Testis (tissue), 3 donors: ENCODE data around the gene PRDM1. TPM values are rescaled to one million over a fixed set of nuclear protein-coding genes. Genes with fewer than 3 reads are reported as not detected.

Experiments used
- DNase-seq: peaks from one replicate; pipeline ENCODE4 v3.0.0-alpha.2; 2019
- H3K27ac ChIP-seq, 2 donors: fragments of 200-600 bp; sonication (generic); one replicate each; pipeline ENCODE4 v1.5.1; 2019
- H3K27me3 ChIP-seq: fragments of 200-600 bp; sonication (generic); one replicate; pipeline ENCODE4 v1.5.1; 2019
- H3K36me3 ChIP-seq: fragments of 200-600 bp; sonication (generic); one replicate; pipeline ENCODE4 v1.5.1; 2017; ENCODE audit warnings: low read depth; ENCODE audit errors: missing control alignments
- H3K4me1 ChIP-seq: fragments of 200-600 bp; sonication (generic); one replicate; pipeline ENCODE4 v1.5.1; 2019
- H3K4me3 ChIP-seq, 2 donors: fragments of 200-600 bp; sonication (generic); one replicate each; pipeline ENCODE4 v1.5.1; 2017 to 2019
- H3K9me3 ChIP-seq: fragments of 200-600 bp; sonication (generic); one replicate; pipeline ENCODE4 v1.5.1; 2017
- CTCF ChIP-seq, 3 experiments: fragments of 450-650 bp in 2 of 3; fragments of 200-600 bp in 1 of 3; sonication (generic) in 1 of 3; IDR thresholded peaks; one replicate each; pipeline ENCODE4 v1.5.1; 2016 to 2019; ENCODE audit warnings: antibody characterized with exemption in 3 of 3, mild to moderate bottlenecking in 2 of 3, moderate library complexity in 1 of 3
- POLR2A ChIP-seq: fragments of 450-650 bp; IDR thresholded peaks from one replicate; pipeline ENCODE4 v1.6.1; 2017; ENCODE audit warnings: antibody characterized with exemption, mild to moderate bottlenecking, moderate library complexity
- WGBS, 2 donors: methylation state at CpG; one replicate each; pipeline ENCODE4 v1.1.5; 2018; 5-methylcytosine and 5-hydroxymethylcytosine counted together
- intact Hi-C: fragments of 100-400 bp; cut with DNase I; formaldehyde crosslinking; loops from one replicate; pipeline ENCODE4 v1.15.1; 2023; ENCODE audit warnings: low total_unique reads
- polyA plus RNA-seq: library from polyadenylated mRNA; stranded (reverse); fragments of 350-450 nt; fragmentation: Illumina TruSeq; extraction: RNeasy Lipid Tissue Mini Kit (QIAGEN cat#74804); gene quantifications from one replicate; pipeline ENCODE4 v1.2.3, GENCODE V29; 2014; ENCODE audit warnings: low read depth, low replicate concordance; ENCODE audit not compliant: insufficient read depth
- total RNA-seq, 2 donors: library from RNA; depleted of rRNA; stranded (reverse); fragments of >200 nt; gene quantifications; one replicate each; pipeline ENCODE4 v1.2.3, GENCODE V29; 2016

Gene PRDM1
- total and polyA plus RNA-seq, 3 donors from 2014 or later = 3.3 to 4.1 (median 3.5) TPM

GRCh38 chr6:106074146-106074545, 12.0 kb upstream of the PRDM1 start:
- H3K27me3 ChIP-seq = no peaks in the 10 kb centered on the region
- no peaks in the 10 kb centered on the region for H3K4me1 ChIP-seq
- H3K36me3 ChIP-seq = no peaks in the 10 kb centered on the region
- intact Hi-C loops = no loop called here
- WGBS, 2 donors = 82 to 85% methylated on average over 3 of the region's 3 CpGs
- DNase-seq = no peak
- H3K9me3 ChIP-seq = no peaks in the 10 kb centered on the region
- no peak overlapping the region for H3K27ac ChIP-seq
- no peak overlapping the region for H3K4me3 ChIP-seq
- TF ChIP-seq POLR2A (no peak), CTCF (IDR thresholded peaks at IDR 0.05) (no peak)

- TF ChIP-seq POLR2A = no peak
- TF ChIP-seq CTCF (IDR thresholded peaks at IDR 0.05) = no peak
- H3K4me1 ChIP-seq = no peaks in the 10 kb centered on the region
- WGBS, 2 donors = 85 to 95% methylated on average over 3 of the region's 3 CpGs
- intact Hi-C loops = no loop called here
- no peaks in the 10 kb centered on the region for H3K9me3 ChIP-seq
- no peak for DNase-seq
- no peaks in the 10 kb centered on the region for H3K36me3 ChIP-seq
- H3K27me3 ChIP-seq = no peaks in the 10 kb centered on the region
- H3K4me3 ChIP-seq = no peak overlapping the region
- H3K27ac ChIP-seq = no peak overlapping the region
Measured at GRCh38 chr6:106076139-106076538, 10.0 kb upstream of the PRDM1 start.

- DNase-seq = no peak
- no peaks in the 10 kb centered on the region for H3K9me3 ChIP-seq
- 93 to 95% methylated on average over 3 of the region's 3 CpGs for WGBS, 2 donors
Measured at GRCh38 chr6:106077170-106077569, 9.0 kb upstream of the PRDM1 start.

GRCh38 chr6:106077881-106078280, 8.3 kb upstream of the PRDM1 start:
- Histone ChIP-seq H3K36me3 (no peaks in the 10 kb centered on the region), H3K27ac (no peak overlapping the region), H3K4me1 (no peaks in the 10 kb centered on the region), H3K27me3 (no peaks in the 10 kb centered on the region), H3K4me3 (no peak overlapping the region), H3K9me3 (no peaks in the 10 kb centered on the region)
- no peak for DNase-seq
- TF ChIP-seq POLR2A (no peak), CTCF (IDR thresholded peaks at IDR 0.05) (no peak)
- 66 to 69% methylated on average over 5 of the region's 5 CpGs for WGBS, 2 donors
- intact Hi-C loops = no loop called here

More at GRCh38 chr6:106077170-106077569, 9.0 kb upstream of the PRDM1 start:
- no peaks in the 10 kb centered on the region for H3K36me3 ChIP-seq
- intact Hi-C loops = no loop called here
- no peak overlapping the region for H3K27ac ChIP-seq
- H3K27me3 ChIP-seq = no peaks in the 10 kb centered on the region
- H3K4me1 ChIP-seq = no peaks in the 10 kb centered on the region
- TF ChIP-seq POLR2A (no peak), CTCF (IDR thresholded peaks at IDR 0.05) (no peak)
- H3K4me3 ChIP-seq = no peak overlapping the region

- 75 to 86% methylated on average over 8 of the region's 8 CpGs for WGBS, 2 donors
- no peaks in the 10 kb centered on the region for H3K36me3 ChIP-seq
- H3K27ac ChIP-seq = no peak overlapping the region
- no peaks in the 10 kb centered on the region for H3K9me3 ChIP-seq
- H3K4me3 ChIP-seq = no peak overlapping the region
- intact Hi-C loops = no loop called here
- no peaks in the 10 kb centered on the region for H3K4me1 ChIP-seq
- H3K27me3 ChIP-seq = no peaks in the 10 kb centered on the region
- no peak for DNase-seq
- TF ChIP-seq CTCF (IDR thresholded peaks at IDR 0.05) (no peak), POLR2A (no peak)
Measured at GRCh38 chr6:106079961-106080762, 6.0 kb upstream of the PRDM1 start.
